Stimulated activated CD4-positive, alpha-beta T cell treated with anti-CD3 and anti-CD28 coated beads, Interleukin-15, amount 100 ng/mL, for 48 hours (primary cell): ENCODE results near the gene CASP8.

Experiments
- DNase-seq, 2 donors: peaks; one replicate each; pipeline ENCODE4 v3.0.0-alpha.2; 2020; ENCODE audit warnings: low read depth in 2 of 2

Gene CASP8

DNA sequence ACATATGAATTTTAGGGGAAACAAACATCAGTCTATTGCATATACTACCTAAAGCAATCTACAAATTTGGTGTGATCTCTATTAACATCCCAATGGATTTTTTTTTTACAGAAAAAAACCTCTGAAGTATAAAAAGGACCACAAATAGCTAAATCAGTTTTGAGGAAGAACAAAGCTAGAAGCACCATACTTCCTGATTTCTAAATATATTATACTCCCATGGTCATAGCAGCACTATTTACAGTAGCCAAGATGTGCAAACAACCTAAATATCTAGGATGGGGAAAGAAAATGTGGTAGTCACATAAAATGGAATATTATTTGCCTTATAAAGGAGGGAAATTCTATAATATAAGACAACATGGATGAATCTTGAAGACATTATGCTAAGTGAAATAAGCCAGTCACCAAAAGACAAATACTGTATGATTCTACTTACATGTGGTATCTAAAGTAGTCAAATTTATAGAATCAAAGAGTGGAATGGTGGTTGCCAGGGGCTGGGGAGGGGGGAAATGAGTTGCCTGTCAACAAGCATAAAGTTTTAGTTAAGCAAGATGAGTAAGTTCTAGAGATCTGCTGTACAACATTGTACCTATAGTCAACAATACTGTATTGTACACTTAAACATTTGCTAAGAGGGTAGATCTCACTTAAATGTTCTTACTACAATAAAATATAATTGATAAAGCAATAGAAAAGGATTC lies 17.6 kb upstream of the CASP8 start:
- no peak for DNase-seq

DNA sequence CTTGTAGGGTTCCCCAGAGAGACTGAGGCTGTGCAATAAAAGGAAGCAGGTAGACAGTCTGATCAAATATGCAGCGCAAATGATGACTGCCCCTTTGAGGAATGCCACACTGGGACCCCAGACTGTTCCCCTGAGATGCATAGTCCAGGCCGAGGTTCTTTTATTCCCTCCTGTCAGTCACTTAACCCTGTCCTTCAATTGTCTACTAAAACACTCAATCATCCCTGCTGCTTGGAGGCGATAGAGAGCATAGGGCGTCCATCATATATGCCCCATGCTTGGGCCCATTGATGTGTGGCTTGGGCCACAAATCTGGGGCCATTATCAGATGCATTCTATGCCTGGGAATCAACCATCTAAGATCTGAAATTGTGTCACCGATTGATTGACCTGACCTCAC lies 15.5 kb upstream of the CASP8 start:
- no peak for DNase-seq

DNA sequence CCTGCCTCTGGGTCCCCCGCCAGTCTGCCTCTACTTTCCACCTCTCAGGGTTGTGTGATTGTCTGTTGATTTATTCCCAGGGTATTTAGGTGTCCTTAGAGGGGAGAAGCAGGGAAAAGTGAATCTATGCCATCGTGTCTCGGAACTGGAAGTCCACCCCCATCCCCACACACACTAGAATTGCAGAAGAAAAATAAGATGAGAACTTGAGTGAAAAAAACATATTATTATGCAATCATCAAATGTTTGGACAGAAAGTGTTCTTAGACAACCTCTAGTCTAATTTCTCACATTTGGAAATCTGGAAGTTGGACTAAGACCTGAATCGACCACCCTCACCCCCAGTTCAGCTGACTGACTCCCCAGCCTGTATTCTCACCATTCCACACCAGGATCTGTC lies 14.1 kb upstream of the CASP8 start:
- DNase-seq: no peak

DNA sequence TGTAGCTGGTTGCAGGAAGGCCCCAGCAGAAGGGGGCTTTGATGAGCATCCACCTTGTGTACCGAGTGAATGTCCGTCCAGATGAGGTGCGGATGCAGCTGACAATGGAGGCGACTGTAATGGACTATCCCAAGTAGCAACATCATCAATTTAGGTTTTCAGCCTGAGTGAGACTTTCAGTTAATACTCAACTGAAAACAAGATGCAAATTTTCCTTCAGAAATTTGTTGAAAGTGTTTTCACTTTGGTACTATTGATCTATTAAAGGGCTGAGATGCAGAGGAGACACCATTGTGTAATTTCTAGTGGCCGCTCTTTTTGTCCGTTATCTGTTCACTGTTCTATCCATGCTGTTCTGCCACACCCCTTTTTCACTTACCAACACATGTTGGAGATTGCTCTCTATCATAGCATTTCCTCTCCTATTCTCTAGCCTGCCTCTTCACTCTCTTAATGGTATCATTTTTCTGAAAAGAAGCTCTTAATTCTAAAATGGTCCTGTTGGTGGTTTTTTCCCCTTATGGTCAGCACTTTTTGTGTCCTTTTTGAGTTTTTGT lies 12.0 kb upstream of the CASP8 start:
- DNase-seq: no peak

DNA sequence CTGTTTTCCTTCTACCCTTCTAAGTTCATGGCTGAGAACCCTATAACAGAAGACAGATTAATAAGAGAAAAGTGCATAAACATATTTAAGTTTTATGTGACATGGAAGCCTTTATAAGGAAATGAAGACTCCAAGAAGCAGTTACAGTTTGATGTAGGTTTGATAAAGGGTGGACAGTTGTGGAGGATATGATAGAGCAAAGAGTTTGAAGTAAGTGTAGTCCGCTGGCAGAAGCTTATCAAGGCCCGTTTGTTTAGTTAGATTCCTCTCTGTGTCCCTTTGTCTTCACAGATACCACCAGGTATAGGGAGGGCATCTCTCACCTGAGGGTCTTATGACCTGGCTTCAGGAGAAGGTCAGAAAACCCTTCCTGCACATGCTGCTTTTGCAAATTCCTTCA lies 10.4 kb upstream of the CASP8 start:
- no peak for DNase-seq

DNA sequence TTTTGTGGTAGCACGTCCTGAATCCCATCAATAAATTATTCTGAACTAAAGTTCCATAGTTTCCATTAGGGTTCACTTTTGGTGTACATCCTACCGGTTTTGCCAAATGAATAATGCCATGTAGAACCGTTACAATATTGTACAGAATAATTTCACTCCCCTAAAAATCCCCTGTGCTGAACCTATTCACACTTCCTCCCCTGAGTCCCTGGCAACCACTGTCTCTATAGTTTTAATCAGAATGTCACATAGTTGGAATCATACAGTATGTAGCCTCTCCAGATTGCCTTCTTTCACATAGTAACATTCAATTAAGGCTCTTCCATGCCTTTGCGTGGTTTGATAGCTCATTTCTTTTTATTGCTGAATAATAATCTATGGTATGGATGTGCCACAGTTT lies 9.6 kb upstream of the CASP8 start:
- DNase-seq: no peak

DNA sequence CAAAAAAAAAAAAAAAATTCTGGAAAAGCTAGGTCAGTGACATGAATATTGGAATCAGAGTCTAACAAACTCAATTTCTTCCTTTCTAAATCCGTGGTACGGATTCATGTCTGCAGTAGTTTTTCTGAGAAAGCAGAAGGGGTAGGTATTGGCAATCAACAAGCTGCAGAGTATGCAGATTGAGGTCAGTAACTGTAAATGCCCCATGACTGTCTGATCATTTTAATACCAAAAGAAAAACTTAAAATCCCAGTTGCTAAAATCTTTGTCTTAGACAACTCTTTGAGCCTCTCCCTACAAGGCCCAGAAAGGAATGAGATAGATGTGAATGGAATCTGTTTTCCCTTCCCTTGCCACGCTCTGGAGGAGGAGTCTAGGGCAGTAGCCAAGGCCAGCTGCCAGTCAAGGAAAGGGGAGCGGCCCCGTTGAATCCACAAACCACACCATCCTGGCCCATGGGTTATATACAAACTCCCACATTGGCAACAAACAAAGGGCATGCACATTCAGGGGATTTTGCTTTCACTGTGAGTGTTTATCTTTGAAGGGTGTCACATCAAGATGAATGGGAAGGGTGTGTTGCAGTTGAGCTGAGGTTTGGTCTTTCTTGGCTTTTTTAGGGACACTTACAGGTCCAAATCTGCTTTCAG lies 6.1 kb upstream of the CASP8 start:
- no peak for DNase-seq

DNA sequence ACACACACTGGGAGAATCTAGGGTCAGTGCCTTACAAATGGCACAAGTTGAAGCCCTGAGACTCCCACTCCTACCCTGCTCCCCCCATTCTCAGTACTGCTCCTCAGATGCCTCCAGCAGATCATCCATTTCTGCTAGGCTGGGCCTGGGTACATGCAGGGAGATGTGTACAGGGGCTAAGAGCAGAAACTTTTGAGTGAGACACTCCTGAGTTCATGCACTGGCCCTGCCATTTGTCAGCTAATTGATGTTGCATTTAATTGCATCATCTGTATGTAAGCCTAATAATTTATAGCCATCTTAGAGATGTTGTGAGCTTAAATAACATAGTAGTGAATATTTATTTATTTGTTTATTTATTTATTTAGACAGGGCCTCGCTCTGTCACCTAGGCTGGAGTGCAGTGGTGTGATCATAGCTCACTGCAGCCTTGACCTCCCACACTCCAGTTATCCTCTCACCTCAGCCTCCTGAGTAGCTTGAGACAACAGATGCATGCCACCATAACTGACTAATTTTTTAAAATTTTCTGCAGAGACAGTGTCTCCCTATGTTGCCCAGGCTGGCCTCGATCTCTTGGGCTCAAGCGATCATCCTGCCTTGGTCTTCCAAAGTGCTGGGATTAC lies 4.8 kb upstream of the CASP8 start:
- no peak for DNase-seq

DNA sequence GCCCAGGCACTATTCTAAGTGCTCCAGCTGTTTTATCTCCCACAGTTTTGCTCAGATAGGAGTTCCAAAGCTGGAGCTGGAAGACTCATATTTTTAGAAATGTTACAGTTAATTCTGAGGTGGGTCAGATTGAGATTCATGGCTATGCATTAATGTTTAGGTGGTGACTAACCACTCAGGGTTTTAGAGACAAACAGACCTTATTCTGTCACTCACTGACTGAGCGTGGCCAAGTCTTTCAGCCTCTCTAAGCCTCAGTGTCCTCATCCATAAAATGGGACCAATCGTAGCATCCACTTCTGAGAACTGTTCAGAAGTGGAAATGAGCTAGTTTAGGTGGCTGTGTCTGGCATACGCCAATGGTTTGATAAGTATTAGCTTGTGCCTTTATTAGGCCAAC lies 4.3 kb upstream of the CASP8 start:
- DNase-seq: no peak

DNA sequence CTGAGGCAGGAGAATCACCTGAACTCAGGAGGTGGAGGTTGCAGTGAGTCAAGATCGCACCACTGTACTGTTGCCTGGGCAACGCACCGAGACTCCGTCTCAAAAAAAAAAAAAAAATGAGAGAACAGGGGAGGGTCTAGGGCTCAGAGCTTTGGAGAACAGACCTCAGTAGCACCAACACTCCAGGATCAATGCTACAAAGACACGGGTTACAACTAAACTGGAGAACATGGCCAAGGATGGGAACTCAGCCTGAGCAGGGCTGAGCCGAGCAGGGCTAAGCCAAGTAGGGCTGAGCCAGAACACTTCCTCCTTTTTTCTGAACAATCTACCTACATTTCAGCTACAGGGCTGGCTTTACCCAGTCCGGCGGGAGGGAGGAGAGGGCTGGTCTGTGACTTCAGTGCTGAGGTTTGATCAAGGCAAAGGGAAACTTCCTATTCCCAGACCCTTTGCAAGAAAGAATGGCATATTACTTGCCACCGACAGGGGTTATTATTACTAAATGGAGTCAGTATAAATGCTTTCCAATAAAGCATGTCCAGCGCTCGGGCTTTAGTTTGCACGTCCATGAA lies 2.9 kb upstream of the CASP8 start:
- DNase-seq: no peak

DNA sequence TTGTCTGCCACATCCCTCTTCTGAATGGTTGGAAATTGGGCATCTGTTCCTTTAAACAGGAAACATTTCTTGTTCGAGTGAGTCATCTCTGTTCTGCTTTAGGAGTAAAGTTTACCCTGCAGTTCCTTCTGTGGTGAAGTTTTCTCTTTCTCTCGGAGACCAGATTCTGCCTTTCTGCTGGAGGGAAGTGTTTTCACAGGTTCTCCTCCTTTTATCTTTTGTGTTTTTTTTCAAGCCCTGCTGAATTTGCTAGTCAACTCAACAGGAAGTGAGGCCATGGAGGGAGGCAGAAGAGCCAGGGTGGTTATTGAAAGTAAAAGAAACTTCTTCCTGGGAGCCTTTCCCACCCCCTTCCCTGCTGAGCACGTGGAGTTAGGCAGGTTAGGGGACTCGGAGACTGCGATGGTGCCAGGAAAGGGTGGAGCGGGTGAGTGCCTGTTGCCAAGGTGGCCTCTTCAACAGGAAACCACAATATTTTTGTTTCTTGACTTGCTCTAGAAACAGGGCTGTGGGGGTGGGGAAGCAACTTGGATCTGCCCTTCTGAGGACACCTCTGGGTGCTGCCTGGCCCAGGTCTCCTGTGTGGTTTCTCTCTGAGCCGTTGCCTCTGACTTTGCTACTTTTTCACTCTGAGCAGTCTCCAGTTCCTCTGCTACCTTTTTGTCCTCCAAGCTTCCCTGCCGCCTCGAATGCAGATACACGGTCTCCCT lies 2.2 kb upstream of the CASP8 start:
- peak; percentile 90 to 91 for DNase-seq

DNA sequence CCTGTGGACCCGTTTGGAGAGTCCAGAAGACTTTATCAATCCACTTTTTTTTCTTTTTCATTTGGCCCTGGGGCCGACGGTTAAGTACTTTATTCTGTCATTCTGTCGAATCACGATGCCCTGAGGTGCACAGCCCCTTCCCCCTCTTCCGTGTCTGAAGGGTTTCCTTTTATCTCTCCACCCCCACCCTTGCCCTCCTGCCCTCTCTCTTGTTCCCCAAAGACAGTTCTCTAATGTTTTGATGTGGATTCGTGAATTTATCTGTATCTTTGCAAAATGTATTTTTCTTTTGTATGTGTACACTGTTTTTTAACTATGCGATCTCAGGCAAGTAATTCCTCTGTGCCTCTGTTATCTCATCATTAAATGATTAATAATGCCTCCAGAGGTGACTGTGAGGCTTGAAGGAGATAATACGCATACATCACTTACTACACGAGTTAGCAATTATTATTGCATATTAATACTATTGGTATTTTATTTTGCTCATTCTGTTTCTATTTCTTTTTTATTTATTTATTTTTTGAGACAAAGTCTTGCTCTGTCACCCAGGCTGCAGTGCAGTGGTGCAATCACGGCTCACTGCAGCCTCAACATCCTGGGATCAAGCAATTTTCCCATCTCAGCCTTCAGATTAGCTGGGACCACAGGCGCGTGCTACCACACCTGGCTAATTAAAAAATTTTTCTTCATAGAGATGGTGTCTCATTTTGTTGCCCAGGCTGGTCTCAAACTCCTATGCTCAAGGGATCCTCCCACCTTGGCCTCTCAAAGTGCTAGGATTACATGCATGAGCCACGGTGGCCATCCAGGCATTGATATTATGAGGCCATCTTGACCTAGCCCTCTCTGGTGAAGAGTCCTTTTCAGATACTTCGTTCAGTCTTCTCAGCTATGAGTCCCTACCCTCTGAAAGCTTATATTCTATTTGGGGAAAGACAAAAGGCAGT lies 1.4 kb upstream of the CASP8 start:
- DNase-seq: no peak

DNA sequence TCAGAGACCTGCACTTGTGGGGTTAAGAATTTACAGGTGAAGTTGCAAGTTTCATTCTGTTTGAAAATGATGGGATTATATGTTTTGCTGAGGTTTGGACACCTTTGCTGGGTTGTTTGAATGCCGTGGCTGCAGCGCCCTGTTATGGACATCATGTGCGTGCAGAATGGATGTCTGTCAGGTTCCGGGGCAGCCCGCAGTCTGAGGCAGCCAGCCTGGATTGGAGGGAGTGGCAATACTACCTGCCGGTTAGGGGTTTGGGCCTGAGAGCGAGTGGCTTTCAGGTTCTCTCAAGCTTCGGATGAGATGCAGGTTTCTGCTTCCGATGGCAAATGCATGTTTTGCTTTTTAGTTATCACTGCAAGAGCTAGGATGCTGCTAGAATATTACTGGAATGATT lies 1.1 kb downstream of the CASP8 start:
- peak in 1 of 2 donors; percentile 42 for DNase-seq

DNA sequence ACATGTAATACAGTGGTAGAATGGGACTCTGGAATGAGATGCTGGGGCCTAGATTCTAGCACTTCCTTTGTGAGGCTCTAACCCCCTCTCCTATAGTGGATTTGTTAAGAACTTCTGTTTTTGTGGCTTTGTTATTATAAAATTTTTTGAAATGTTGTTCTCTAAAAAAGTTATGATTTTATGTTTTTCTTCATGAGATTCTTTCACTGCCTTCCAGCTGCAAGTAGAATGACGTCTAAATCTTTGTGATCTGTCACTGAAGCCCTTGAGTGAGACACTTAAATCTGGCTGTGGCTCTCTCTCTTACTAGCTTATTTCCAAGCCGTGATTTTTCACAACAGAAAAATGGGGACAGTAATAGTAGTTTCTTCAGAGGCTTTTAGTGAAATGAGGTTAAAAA lies 1.6 kb downstream of the CASP8 start:
- no peak for DNase-seq

DNA sequence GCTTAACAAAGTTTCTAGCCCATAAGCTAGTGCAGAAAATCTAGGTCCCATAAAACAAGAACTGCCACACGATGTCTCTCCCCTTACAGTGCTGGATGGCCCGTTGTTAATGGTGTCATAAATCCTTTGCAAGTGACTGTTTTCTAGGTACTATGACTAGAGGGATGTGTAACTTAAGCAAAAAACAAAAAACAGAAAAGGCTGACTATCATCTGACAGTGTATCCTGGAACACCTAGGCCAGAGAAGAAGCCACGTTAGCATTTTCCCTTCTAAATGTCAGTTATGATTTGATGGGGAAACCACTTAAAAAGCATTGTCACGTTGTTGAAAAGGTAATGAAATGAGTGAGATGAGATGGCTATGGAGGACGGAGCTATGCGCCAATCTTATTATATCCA lies 2.4 kb downstream of the CASP8 start:
- DNase-seq: no peak

DNA sequence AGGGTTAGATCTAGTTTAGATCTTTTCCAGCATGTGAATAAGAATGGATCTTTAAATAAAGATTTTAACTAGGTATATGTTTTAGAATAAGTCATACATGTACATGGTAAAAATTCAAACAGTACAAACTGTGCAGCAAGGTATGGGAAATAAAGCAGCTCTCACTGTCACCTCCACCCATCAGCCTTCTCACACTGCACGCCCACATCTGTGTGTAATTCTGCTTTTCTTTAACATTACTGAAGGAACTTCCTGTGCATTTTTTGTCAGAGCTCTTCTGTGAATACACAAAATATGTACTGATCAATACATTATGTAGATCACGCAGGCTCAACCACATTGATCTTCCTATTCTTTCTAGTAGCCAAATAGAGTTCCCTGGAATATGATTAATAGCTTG lies 3.4 kb downstream of the CASP8 start:
- DNase-seq: no peak

DNA sequence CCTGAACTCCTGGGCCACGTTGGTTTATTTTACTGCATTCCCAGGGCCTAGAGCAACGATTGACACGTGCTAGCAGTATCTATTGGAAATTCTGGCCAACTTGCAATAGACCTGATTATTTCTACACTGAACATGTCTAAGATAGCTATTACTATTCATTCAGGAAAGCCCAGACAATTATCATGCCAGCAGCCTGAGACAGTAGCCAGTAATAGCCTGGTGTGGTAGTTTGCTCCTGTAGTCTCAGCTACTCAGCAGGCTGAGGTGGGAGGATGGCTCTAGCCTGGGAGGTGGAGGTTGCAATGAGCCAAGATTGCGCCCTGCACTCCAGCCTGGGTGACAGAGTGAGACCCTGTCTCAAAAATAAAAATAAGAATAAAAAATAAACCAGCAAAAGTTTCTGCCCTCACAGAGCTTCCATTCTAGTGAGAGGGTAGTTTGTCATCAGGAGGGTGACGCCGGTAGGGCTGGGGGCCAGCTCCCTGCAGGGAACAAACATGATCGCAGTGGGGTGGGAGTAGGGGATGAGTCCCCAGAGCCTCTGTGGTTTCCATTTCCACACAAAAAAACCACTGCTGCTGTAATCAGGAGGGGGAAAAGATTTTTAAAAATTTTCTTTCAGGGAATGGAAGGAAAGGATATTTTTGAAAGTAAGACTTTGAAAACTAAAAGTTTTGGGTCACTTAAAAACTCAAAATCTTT lies 4.3 kb downstream of the CASP8 start:
- DNase-seq: no peak

DNA sequence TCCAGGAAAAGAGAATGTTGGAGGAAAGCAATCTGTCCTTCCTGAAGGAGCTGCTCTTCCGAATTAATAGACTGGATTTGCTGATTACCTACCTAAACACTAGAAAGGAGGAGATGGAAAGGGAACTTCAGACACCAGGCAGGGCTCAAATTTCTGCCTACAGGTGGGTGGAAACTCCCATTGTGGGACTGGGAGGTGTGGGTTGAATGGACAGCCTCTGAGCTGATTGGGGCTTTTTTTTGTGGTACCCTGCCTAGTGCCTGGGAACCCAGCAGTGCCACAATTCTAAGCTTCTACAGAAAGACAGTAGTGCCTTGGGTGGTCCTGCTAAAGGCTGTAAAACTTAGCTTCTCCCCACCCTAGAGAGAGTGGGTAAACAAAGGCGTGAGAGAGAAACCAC lies 6.3 kb downstream of the CASP8 start:
- no peak for DNase-seq

DNA sequence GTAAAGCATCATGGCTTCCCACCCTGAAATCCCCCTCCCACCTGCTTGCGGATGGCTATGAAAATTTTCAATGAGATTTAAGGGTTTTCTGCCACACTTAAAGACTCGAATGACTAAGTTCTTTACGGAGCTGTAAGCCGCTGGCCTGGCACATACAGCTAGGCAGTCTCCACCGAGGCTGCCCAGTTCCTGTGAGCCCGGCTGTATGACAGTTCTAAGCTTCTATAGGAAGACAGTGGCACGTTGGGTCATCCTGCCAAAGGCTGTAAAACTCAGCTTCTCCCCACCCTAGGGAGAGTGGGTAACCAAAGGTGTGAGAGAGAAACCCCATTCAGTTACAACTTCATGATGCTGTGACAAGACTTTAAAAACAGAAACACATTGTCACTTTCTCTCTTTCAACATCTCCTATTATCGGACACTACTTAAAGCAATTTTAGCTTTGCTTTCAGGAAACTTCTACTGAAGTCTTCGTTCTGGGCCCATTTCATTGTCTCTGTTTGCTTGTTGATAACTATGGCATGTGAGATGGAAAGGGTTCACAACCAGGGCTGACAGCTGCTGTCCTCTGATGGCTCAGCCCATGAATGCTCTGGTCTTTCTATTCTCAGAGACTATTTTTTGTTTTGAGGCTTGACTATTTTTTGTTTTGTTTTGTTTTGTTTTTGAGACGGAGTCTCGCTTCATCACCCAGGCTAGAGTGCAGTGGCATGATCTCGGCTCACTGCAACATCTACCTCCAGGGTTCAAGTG lies 7.1 kb downstream of the CASP8 start:
- DNase-seq: no peak

DNA sequence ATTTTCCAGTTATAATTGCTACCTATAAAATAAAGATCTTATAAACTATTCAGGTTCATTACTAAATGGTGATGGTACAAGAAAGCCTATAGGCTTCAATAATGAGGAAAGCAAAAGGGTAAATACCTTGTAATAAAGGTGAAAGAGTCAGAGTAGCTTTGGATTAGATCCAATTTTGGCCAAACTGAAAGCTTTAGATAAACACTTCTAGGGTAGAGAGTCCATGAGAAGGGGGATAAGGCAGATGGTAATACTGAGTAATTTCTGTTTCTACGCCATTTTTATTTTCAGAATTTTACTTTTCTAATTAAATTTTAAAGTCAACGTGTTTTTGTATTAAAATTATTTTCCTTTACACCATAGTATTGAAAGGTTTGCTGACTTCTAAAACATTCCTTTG lies 9.4 kb downstream of the CASP8 start:
- DNase-seq: no peak
